ENCODE measurements around the gene LCE3B. TPM values are rescaled to one million over a fixed set of nuclear protein-coding genes. Genes with fewer than 3 reads are reported as not detected.

Gene LCE3B
- total and polyA plus RNA-seq, 4 donors: not detected

DNA sequence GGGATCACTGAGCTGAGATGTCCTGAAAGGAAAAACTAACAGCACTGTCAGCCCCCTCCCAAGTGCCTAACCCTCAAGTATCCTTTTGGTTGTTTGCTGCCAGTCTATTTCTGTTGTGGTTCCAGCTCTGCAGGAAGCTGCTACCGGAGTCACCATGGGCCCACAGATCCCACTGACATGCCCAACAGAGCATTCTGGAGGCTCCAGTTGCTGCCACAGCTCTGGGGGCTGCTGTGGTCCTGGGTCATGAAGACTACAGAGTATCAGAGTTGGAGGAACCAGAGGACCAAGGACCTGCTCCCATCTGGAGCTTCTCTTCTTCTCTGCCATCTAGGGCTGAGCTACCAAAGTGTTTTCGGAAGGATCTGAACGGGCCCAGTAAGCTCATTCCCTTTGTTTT is 8.4 kb downstream of the LCE3B start:
- H3K4me1 ChIP-seq (ENCODE audit: control insufficient read depth in 5 of 5, insufficient read depth in 5 of 5, low read length in 5 of 5): no peaks in the 10 kb centered on the region
- 34 to 62% methylated on average over 3 of the region's 3 CpGs for whole genome bisulfite sequencing, 2 donors
- DNase-seq (no peak), ATAC-seq (ENCODE audit: insufficient read depth, low FRiP score) (no peak)
- no peak overlapping the region for H3K9ac ChIP-seq (ENCODE audit: insufficient read depth in 1 of 2, low read length in 2 of 2)
- TF ChIP-seq CTCF (IDR thresholded peaks at IDR 0.05; ENCODE audit: control extremely low read depth, extremely low read depth): no peak
- H3K36me3 ChIP-seq (ENCODE audit: control insufficient read depth in 4 of 4, insufficient read depth in 4 of 4, low read length in 4 of 4): no peaks in the 10 kb centered on the region
- peaks cover 0 to 16% (median 15%) of the 10 kb centered on the region in 4 donors for H3K9me3 ChIP-seq (ENCODE audit: control insufficient read depth in 4 of 4, insufficient read depth in 3 of 4, low read length in 3 of 4)
- H3K4me3 ChIP-seq: no peak overlapping the region
- no peaks in the 10 kb centered on the region for H3K27me3 ChIP-seq (ENCODE audit: control insufficient read depth in 3 of 3, insufficient read depth in 3 of 3, low read length in 2 of 3)
- no peak overlapping the region for H3K27ac ChIP-seq (ENCODE audit: low read depth in 1 of 2, low read length in 1 of 2)

DNA sequence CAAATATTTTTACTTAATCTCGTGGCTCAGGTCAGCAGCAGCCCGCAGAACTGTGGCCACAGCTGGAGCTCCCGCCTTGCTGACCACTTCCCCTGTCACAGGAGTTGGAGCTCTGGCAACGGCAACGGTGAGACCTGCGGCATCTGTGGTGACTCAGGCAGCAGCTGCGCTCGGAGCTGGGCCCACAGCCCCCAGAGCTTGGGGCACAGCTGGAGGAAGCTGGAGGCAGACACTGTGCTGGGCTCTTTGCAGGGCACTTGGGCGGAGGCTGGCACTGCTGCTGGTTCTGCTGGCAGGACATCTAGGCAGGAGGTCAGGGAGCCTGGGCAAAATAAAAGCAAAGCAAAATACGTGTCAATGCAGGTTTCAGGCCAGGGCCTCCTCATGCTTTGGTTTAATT is 9.2 kb downstream of the LCE3B start, which contains the start of gene LCE3A:
Gene LCE3A, minus strand, starts transcription at position 301 of the 400 bp plus-strand sequence. Its CDS starts 0 bp downstream, at position 301.
- no peak for TF ChIP-seq CTCF (IDR thresholded peaks at IDR 0.05; ENCODE audit: control extremely low read depth, extremely low read depth)
- WGBS, 2 donors: 33 to 51% methylated on average over 10 of the region's 10 CpGs
- H3K4me3 ChIP-seq: no peak within 1 kb of the TSS
- ATAC-seq (ENCODE audit: insufficient read depth, low FRiP score): no peak
- DNase-seq: no peak
- no peaks in the 10 kb centered on the region for H3K36me3 ChIP-seq (ENCODE audit: control insufficient read depth in 4 of 4, insufficient read depth in 4 of 4, low read length in 4 of 4)
- no peak within 1 kb of the TSS for H3K9ac ChIP-seq (ENCODE audit: insufficient read depth in 1 of 2, low read length in 2 of 2)
- H3K9me3 ChIP-seq (ENCODE audit: control insufficient read depth in 4 of 4, insufficient read depth in 3 of 4, low read length in 3 of 4): peaks cover 0 to 15% (median 12%) of the 10 kb centered on the region in 4 donors
- H3K27me3 ChIP-seq (ENCODE audit: control insufficient read depth in 3 of 3, insufficient read depth in 3 of 3, low read length in 2 of 3): no peaks in the 10 kb centered on the region
- no peaks in the 10 kb centered on the region for H3K4me1 ChIP-seq (ENCODE audit: control insufficient read depth in 5 of 5, insufficient read depth in 5 of 5, low read length in 5 of 5)
- no peak within 1 kb of the TSS for H3K27ac ChIP-seq (ENCODE audit: low read depth in 1 of 2, low read length in 1 of 2)

- 15 to 23% methylated on average over 27 to 29 of the region's 29 CpGs for WGBS, 2 donors
- no peaks in the 10 kb centered on the region for H3K36me3 ChIP-seq (ENCODE audit: control insufficient read depth in 4 of 4, insufficient read depth in 4 of 4, low read length in 4 of 4)
- H3K9me3 ChIP-seq (ENCODE audit: control insufficient read depth in 4 of 4, insufficient read depth in 3 of 4, low read length in 3 of 4): peaks cover 0 to 18% (median 8%) of the 10 kb centered on the region in 4 donors
- no peak for TF ChIP-seq CTCF (IDR thresholded peaks at IDR 0.05; ENCODE audit: control extremely low read depth, extremely low read depth)
- H3K27ac ChIP-seq (ENCODE audit: low read depth in 1 of 2, low read length in 1 of 2): no peak overlapping the region
- no peak overlapping the region for H3K9ac ChIP-seq (ENCODE audit: insufficient read depth in 1 of 2, low read length in 2 of 2)
- no peaks in the 10 kb centered on the region for H3K4me1 ChIP-seq (ENCODE audit: control insufficient read depth in 5 of 5, insufficient read depth in 5 of 5, low read length in 5 of 5)
- no peaks in the 10 kb centered on the region for H3K27me3 ChIP-seq (ENCODE audit: control insufficient read depth in 3 of 3, insufficient read depth in 3 of 3, low read length in 2 of 3)
- H3K4me3 ChIP-seq: no peak overlapping the region
- ATAC-seq (ENCODE audit: insufficient read depth, low FRiP score) (no peak), DNase-seq (no peak)
Observed at GRCh38 chr1:152623203-152623844, 9.7 kb downstream of the LCE3B start.

GRCh38 chr1:152626744-152627143 is 13.1 kb downstream of the LCE3B start:
- no peak for TF ChIP-seq CTCF (IDR thresholded peaks at IDR 0.05; ENCODE audit: control extremely low read depth, extremely low read depth)
- DNase-seq (no peak), ATAC-seq (ENCODE audit: insufficient read depth, low FRiP score) (no peak)
- no peak overlapping the region for H3K9ac ChIP-seq (ENCODE audit: insufficient read depth in 1 of 2, low read length in 2 of 2)
- H3K27ac ChIP-seq (ENCODE audit: low read depth in 1 of 2, low read length in 1 of 2): no peak overlapping the region
- no peaks in the 10 kb centered on the region for H3K36me3 ChIP-seq (ENCODE audit: control insufficient read depth in 4 of 4, insufficient read depth in 4 of 4, low read length in 4 of 4)
- H3K9me3 ChIP-seq (ENCODE audit: control insufficient read depth in 4 of 4, insufficient read depth in 3 of 4, low read length in 3 of 4): peaks cover 0 to 16% (median 0%) of the 10 kb centered on the region in 4 donors
- H3K4me3 ChIP-seq: no peak overlapping the region
- H3K27me3 ChIP-seq (ENCODE audit: control insufficient read depth in 3 of 3, insufficient read depth in 3 of 3, low read length in 2 of 3): no peaks in the 10 kb centered on the region
- H3K4me1 ChIP-seq (ENCODE audit: control insufficient read depth in 5 of 5, insufficient read depth in 5 of 5, low read length in 5 of 5): no peaks in the 10 kb centered on the region
- 81 to 96% methylated on average over 1 of the region's 1 CpG for WGBS, 2 donors

Data from lung (tissue), 12 donors.